ENCODE data around the gene PRICKLE2.

The PRICKLE2 gene

GRCh38 chr3:64247991-64248646, 22.9 kb upstream of the PRICKLE2 start:
- DNase-seq (ENCODE audit: low spot score) = no peak

GRCh38 chr3:64244011-64244942, 19.0 kb upstream of the PRICKLE2 start:
- DNase-seq (ENCODE audit: low spot score) = no peak

DNA sequence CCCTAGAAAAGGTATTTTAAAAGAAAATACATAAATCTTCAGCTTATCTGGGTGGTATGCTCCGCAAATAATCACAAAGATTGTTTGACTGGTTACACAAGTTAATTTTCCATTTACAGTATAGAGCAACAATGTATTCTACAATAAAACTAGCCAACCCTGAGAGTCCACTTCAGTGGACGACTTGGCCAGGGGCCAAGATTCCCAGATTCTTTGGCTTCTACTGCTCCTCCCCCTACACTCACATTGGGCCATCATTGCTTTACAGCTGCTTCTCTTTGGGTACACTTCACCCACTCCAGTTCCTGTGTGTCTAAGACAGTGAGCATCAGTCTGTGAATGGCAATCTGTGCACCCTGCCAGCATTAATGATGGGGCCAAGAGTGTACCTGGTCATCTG, 17.2 kb upstream of the PRICKLE2 start:
- DNase-seq (ENCODE audit: low spot score) = no peak

GRCh38 chr3:64240959-64241358, 15.7 kb upstream of the PRICKLE2 start:
- no peak for DNase-seq (ENCODE audit: low spot score)

DNA sequence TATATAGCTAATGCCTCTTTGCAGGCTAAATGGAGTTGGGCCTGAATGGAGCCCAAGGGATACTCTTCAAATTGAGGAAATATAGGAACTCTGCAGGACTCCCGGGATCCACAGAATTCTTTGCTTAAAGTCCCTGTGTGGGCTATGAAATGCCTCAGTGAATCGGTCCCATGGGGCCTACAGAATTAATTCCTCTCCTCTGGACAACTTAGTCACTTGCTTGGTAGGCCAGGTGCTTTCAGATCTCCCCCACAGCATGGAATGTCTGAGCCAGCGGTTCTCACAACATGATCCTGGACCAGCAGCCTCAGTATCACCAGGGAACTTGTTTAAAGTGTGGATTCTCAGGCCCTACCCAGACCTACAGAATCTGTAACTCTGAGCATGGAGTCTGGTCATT, 15.1 kb upstream of the PRICKLE2 start:
- no peak for DNase-seq (ENCODE audit: low spot score)

- DNase-seq (ENCODE audit: low spot score) = no peak
Measured at GRCh38 chr3:64239841-64240240, 14.6 kb upstream of the PRICKLE2 start.

GRCh38 chr3:64238971-64239667, 13.9 kb upstream of the PRICKLE2 start:
- DNase-seq (ENCODE audit: low spot score) = peak; percentile 94

- DNase-seq (ENCODE audit: low spot score) = no peak
Measured at GRCh38 chr3:64237083-64237482, 11.8 kb upstream of the PRICKLE2 start.

DNA sequence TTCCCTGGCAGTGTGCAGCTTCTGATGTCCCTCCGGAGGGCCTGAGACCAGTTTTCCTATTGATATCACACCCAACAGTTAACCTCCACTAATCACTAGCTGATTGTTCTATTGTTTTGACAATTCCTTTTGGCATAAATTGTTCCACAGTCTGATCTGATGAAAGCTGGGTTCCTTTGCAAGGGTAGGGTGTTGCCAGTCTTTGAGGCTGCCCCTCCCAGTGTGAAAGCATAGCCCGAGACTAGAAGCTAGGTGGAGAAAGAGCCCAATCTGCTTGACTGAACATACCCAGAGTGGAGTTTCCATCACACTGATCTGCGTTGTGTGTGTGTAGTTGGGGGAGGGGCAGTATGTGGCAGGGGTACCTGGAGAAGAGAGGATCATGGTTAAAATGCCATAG, 10.3 kb upstream of the PRICKLE2 start:
- no peak for DNase-seq (ENCODE audit: low spot score)

- no peak for DNase-seq (ENCODE audit: low spot score)
Measured at GRCh38 chr3:64234571-64234970, 9.3 kb upstream of the PRICKLE2 start.

GRCh38 chr3:64232821-64233220, 7.6 kb upstream of the PRICKLE2 start:
- no peak for DNase-seq (ENCODE audit: low spot score)

DNA sequence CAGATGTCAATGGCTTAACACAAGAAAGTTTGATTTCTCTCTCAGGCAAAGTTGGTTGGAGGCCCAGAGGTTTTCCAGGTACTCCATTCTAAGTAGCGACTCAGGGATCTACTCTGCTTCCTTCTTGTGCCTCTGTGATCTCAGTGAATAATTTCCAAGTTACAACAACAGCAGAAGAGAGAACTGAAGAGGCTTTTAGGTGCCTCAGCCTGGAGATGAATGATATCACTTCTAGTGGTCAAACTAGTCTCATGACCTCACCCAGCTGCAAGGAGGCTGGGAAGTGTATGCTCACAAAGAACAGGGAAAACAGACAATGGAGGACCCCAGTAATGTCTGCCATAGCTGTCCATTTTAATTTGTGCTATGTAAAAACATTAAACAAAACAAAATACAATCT, 4.6 kb upstream of the PRICKLE2 start:
- DNase-seq (ENCODE audit: low spot score) = no peak

DNA sequence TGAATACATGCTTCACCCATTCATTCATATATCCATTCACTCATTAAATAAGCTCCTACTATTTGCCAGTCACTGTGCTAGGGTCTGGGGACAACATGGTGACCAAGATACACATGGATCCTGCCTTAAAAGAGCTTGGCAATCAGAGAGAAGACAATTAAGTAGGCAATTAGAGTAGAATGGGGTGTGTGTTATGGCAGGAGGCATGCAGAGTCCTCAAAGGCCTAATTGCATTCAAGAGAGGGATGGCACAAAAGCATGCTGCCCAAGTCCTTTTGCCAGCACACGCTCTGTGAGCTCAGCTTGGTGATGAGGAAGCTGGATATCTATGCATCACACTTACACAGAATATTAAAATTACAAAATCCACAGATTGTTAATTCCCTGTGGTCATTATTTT, 2.8 kb upstream of the PRICKLE2 start:
- no peak for DNase-seq (ENCODE audit: low spot score)

DNA sequence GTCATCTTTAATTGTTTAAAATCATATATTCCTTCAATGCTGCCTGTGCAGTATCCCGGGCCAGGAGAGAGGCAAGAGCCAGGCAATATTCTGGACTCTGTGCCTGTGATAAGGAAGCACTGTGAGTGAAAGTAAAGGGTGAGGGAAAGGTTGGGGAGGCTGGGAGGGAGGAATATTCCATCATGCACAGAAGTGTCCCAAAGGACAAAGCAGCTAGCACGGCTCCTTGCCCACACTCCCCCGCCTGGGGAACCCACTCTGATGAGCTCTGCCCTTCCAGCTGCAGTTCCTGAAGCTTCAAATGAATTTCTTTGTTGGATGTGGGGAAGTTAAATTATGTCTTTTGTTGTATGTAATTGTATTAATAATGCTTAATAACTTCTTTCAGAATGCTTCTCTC, 1.5 kb upstream of the PRICKLE2 start:
- no peak for DNase-seq (ENCODE audit: low spot score)

- DNase-seq (ENCODE audit: low spot score) = no peak
Measured at GRCh38 chr3:64225695-64226499, 631 bp upstream of the PRICKLE2 start.

- peak; percentile 31 for DNase-seq (ENCODE audit: low spot score)
Measured at GRCh38 chr3:64223791-64224745, 1.2 kb downstream of the PRICKLE2 start.

- DNase-seq (ENCODE audit: low spot score) = no peak
Measured at GRCh38 chr3:64222501-64223111, 2.7 kb downstream of the PRICKLE2 start.

DNA sequence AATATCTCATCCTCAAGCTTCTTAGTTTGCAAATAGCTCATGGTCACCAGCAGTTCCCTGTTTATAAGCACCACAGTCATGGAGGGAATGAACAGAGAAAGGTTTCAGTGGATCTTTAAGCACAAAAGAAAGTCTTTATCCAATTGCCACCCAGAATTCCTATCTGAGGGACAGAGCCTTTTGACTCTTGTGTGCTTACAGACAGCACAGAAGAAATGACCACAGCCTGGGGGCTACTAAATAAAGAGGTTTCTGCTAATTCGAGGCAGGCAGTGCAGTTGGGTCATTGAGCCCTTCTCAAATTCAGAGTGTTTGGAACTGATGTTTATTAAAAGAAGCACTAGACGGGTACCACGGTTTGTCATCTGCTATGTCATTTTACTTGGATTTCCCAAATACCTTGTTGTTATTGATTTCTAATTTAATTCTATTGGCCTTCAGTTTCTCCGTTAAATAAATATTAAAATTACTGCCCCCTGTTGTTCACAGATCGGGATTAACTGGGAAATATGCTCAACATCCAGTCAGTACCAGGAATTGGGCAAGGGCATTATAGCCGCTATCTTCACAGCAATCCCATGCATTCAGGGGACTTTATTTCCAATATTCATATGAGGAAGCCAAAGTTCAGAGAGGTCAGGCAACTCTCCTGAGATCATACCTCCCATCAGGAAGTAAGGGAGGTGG, 3.6 kb downstream of the PRICKLE2 start:
- no peak for DNase-seq (ENCODE audit: low spot score)

DNA sequence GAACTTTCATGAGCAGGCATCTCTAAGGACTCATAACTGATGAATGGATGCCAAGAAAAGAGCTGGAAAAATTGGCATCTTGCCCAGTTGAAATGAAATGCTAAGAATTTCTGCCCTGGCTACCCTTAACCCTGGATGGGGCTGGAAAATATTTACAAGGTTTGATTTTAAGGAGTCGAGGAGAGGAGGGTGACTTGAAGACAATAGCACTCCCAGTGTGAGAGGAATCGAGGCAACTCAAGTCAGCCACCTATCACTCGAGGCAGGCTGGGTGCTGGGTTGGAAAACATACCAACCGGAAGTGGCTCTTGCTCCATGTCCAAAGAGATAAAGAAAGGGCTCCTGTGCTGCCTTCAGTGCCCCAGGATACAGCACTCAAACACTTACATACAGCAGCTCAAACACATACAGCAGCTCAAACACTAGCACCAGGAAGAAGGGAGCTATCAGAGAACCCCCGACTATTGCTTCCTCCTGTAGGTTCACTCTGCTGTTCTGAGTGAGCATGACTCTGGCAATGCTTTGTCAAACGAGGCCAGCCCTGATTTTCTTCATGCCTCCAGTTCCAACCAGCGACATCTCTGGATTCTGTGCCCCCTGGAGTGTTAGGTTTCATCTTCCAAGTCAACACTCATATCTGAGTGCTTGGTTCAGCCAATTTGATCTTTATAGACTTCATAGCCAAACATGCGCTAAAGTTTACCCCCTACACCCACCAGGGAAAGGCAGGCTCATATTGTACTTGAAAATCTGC, 4.9 kb downstream of the PRICKLE2 start:
- DNase-seq (ENCODE audit: low spot score) = peak; percentile 32

Data from GM03348 (cell line).